Esophagus muscularis mucosa (tissue), 3 donors: Measurements from ENCODE around the gene PPY.

Experiments used
- CTCF ChIP-seq, 3 experiments: fragments of 200-600 bp in 2 of 3; fragments of 450-650 bp in 1 of 3; sonication (generic) in 2 of 3; IDR thresholded peaks; one replicate each; pipeline ENCODE4 v1.5.1; 2017 to 2019; ENCODE audit warnings: antibody characterized with exemption in 3 of 3, mild to moderate bottlenecking in 2 of 3, moderate library complexity in 1 of 3
- POLR2A ChIP-seq: fragments of 450-650 bp; IDR thresholded peaks from one replicate; pipeline ENCODE4 v1.6.1; 2017; ENCODE audit warnings: antibody characterized with exemption, moderate library complexity, mild to moderate bottlenecking, low read depth
- POLR2AphosphoS5 ChIP-seq, 2 donors: sonication (generic); formaldehyde crosslinking; IDR thresholded peaks; one replicate each; pipeline ENCODE4 v1.6.1; 2017; ENCODE audit warnings: antibody characterized with exemption in 2 of 2

DNA sequence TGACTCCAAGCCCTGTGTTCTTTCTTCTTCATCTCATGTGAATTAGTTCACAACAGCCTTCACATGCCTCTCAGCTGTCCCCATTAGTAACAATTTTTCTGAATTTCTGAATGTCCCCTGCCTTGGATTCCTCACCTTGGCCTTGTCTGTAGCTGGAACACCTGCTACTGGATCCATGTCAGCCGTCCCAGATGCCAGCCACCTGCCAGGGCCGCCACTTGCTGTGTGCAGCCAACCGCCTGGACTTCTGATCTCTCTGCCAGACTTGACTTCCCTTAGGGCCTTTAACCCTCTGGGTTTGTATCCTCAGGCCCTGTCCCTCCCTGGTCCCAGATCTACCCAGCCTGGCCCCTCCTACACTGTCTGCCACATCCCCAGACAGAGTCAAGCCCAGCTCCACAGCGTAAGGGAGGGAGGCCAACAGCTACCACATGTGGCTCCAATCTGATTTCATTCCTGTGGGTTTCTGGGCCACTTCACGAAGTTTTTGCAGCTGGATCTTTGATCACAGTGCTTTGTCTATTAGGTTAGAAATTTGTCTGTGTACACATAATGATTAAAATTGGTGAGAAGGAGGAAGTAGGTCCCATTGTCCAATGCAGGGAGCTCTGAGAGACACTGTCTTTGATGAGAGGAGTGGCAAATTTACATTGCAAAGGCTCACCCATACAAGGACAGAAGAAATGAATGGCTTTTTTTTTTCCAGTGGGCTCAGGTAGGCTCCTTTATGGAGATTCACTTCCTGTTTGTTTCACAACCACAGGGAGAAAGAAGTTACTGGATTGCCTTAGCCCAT, 50.2 kb downstream of the PPY start:
- TF ChIP-seq CTCF (IDR thresholded peaks at IDR 0.05) (no peak), POLR2AphosphoS5 (IDR thresholded peaks at IDR 0.05) (no peak), POLR2A (no peak)
